Measurements from ENCODE around the gene TNNT2. TPM values are rescaled to one million over a fixed set of nuclear protein-coding genes. Genes with fewer than 3 reads are reported as not detected.

Gene TNNT2
- total RNA-seq, 1 experiment from 2014 or later, result 6.4 TPM

- peak overlapping the region; percentile 99 for H3K4me2 ChIP-seq
Observed at GRCh38 chr1:201399352-201400126, 22.1 kb upstream of the TNNT2 start.

GRCh38 chr1:201399018-201399351, 21.5 kb upstream of the TNNT2 start, which contains the start of gene LAD1:
LAD1 (minus strand) TSS chr1:201399324; CDS start chr1:201399306, 18 bp downstream.
- H4K20me1 ChIP-seq (ENCODE audit: insufficient read depth), result peaks cover 28% of the 10 kb centered on the region
- peak within 1 kb of the TSS; percentile 99 for H3K4me2 ChIP-seq
- H2AFZ ChIP-seq, result peak within 1 kb of the TSS; percentile 96
- TF ChIP-seq CTCF (conservative IDR thresholded peaks at IDR 0.05) (no peak), EZH2 (IDR thresholded peaks at IDR 0.05; ENCODE audit: low read depth) (no peak)
- peaks cover 42% of the 10 kb centered on the region for H3K4me1 ChIP-seq (replicated peaks; ENCODE audit: insufficient read depth)
- H3K27me3 ChIP-seq (ENCODE audit: insufficient read depth, low read depth), result no peaks in the 10 kb centered on the region
- H3K9me2 ChIP-seq (ENCODE audit: insufficient read depth), result no peaks in the 10 kb centered on the region
- BruUV-seq (replicated peaks), result no TSS peak
- DNase-seq, result no peak
- H3K27ac ChIP-seq, result peak within 1 kb of the TSS; percentile 61
- 0 out of 2 replicates have a peak, but pooled peaks cover 3% of the 10 kb centered on the region for H3K36me3 ChIP-seq (ENCODE audit: low read depth)
- peaks cover 58% of the 10 kb centered on the region for H3K79me2 ChIP-seq (ENCODE audit: low read depth)
- ChIA-PET POLR2A (ENCODE audit: unreplicated experiment) (no interaction called here), CTCF (no interaction called here)
- peaks cover 21% of the 10 kb centered on the region; the same call in 1 of the 2 replicates for H3F3A ChIP-seq (ENCODE audit: insufficient read depth, low read depth)
- H3K9me3 ChIP-seq (ENCODE audit: insufficient read depth, low read depth), result no peaks in the 10 kb centered on the region
- H3K4me3 ChIP-seq, result peak within 1 kb of the TSS; percentile 96
- intact Hi-C loops (cut with micrococcal nuclease; ENCODE audit: unreplicated experiment), result loop anchor here (1.0 to 5.0 kb wide), 3 partner anchors 36 to 97 kb away; no protein-coding TSS in a partner anchor

More at GRCh38 chr1:201399352-201400126, 22.1 kb upstream of the TNNT2 start:
- peak overlapping the region; percentile 96 for H2AFZ ChIP-seq
- CTCF ChIA-PET, result interaction anchor here (0.9 kb wide), 1 partner anchor 14 kb away, joined by 3 read pairs; no protein-coding TSS in a partner anchor
- H3K79me2 ChIP-seq (ENCODE audit: low read depth), result peaks cover 53% of the 10 kb centered on the region
- TF ChIP-seq CTCF (conservative IDR thresholded peaks at IDR 0.05) (no peak), EZH2 (IDR thresholded peaks at IDR 0.05; ENCODE audit: low read depth) (no peak)
- no peaks in the 10 kb centered on the region for H3K9me3 ChIP-seq (ENCODE audit: insufficient read depth, low read depth)
- H3K36me3 ChIP-seq (ENCODE audit: low read depth), result no peaks in the 10 kb centered on the region
- peak; percentile 70 to 79 for DNase-seq
- peak overlapping the region; percentile 96 for H3K4me3 ChIP-seq
- H3F3A ChIP-seq (ENCODE audit: insufficient read depth, low read depth), result peaks cover 21% of the 10 kb centered on the region; the same call in 1 of the 2 replicates
- H3K27me3 ChIP-seq (ENCODE audit: insufficient read depth, low read depth), result no peaks in the 10 kb centered on the region
- peak overlapping the region; percentile 61 for H3K27ac ChIP-seq
- peaks cover 25% of the 10 kb centered on the region for H4K20me1 ChIP-seq (ENCODE audit: insufficient read depth)
- peaks cover 42% of the 10 kb centered on the region for H3K4me1 ChIP-seq (replicated peaks; ENCODE audit: insufficient read depth)
- intact Hi-C loops (cut with micrococcal nuclease; ENCODE audit: unreplicated experiment), result loop anchor here (1.0 to 5.0 kb wide), 3 partner anchors 36 to 97 kb away; no protein-coding TSS in a partner anchor
- H3K9me2 ChIP-seq (ENCODE audit: insufficient read depth), result no peaks in the 10 kb centered on the region
- TSS peak; percentile 58 for BruUV-seq (replicated peaks)
- POLR2A ChIA-PET (ENCODE audit: unreplicated experiment), result interaction anchor here (0.6 to 0.7 kb wide), 2 partner anchors 124 to 133 kb away, joined by 3 to 4 read pairs; no protein-coding TSS in a partner anchor

- Histone ChIP-seq H3K36me3 (ENCODE audit: low read depth) (0 out of 2 replicates have a peak, but pooled peaks cover 3% of the 10 kb centered on the region), H2AFZ (no peak overlapping the region), H3F3A (ENCODE audit: insufficient read depth, low read depth) (peaks cover 21% of the 10 kb centered on the region; the same call in 1 of the 2 replicates), H3K9me3 (ENCODE audit: insufficient read depth, low read depth) (no peaks in the 10 kb centered on the region), H3K27me3 (ENCODE audit: insufficient read depth, low read depth) (no peaks in the 10 kb centered on the region), H3K9me2 (ENCODE audit: insufficient read depth) (no peaks in the 10 kb centered on the region), H3K79me2 (ENCODE audit: low read depth) (peaks cover 70% of the 10 kb centered on the region), H3K27ac (peak overlapping the region; percentile 61), H4K20me1 (ENCODE audit: insufficient read depth) (peaks cover 28% of the 10 kb centered on the region), H3K4me1 (replicated peaks; ENCODE audit: insufficient read depth) (peaks cover 42% of the 10 kb centered on the region), H3K4me2 (peak overlapping the region; percentile 99), H3K4me3 (peak overlapping the region; percentile 96)
- DNase-seq, result peak in 1 of 2 experiments; percentile 48
- intact Hi-C loops (cut with micrococcal nuclease; ENCODE audit: unreplicated experiment), result loop anchor here (1.0 to 5.0 kb wide), 4 partner anchors 12 to 95 kb away; partner anchors contain the start of gene TNNT2
- no TSS peak for BruUV-seq (replicated peaks)
- CTCF ChIA-PET, result interaction anchor here (0.6 to 2.9 kb wide), 4 partner anchors 13 to 38 kb away, joined by 3 to 15 read pairs (median 3); no protein-coding TSS in a partner anchor
- POLR2A ChIA-PET (ENCODE audit: unreplicated experiment), result no interaction called here
- TF ChIP-seq EZH2 (IDR thresholded peaks at IDR 0.05; ENCODE audit: low read depth) (no peak), CTCF (conservative IDR thresholded peaks at IDR 0.05) (no peak)
Observed at GRCh38 chr1:201397675-201398074, 20.2 kb upstream of the TNNT2 start.

All from PC-9 (cell line).